Stimulated activated CD4-positive, alpha-beta T cell treated with anti-CD3 and anti-CD28 coated beads, TNF-alpha, amount 100 ng/mL, for 1 hour (primary cell): ENCODE data around the gene UBXN2A.
A peak's percentile ranks its signal among the peaks of the same experiment; 100 is the strongest.
"Not testable (repeated sequence)": the region's sequence is repeated elsewhere in the genome, so short reads cannot be mapped to it uniquely, and the experiment has no call there.

Experiments
- DNase-seq, 3 donors: peaks; one replicate each; pipeline ENCODE4 v3.0.0-alpha.2; 2020; ENCODE audit warnings: low read depth in 3 of 3, low spot score in 1 of 3

UBXN2A gene

GRCh38 chr2:24043133-24043532 lies 102.9 kb downstream of the UBXN2A start:
- DNase-seq, result not testable (repeated sequence)

- no peak for DNase-seq
These were observed 105.5 kb downstream of the UBXN2A start for GRCh38 chr2:24045511-24046508.

DNA sequence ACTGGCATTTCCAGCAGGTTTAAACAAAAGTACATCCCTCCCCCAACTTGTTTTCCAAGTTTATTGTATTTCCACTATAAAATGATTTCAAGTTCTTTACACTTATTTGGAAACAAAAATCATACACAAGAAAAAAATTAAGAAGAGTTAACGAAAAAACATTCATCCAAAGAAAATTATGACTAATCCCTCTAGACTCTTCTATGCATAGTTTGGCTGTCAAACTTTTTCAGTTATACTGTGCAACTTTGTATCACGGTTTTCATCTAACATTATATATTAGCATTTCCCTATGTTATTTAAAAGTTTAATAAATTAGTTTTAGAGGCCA lies 106.3 kb downstream of the UBXN2A start:
- no peak for DNase-seq

GRCh38 chr2:24046930-24047702 lies 106.9 kb downstream of the UBXN2A start, which contains the start of gene WDCP:
TSS of gene WDCP (minus strand) at chr2:24047391. CDS start at chr2:24039494, 7,897 bp downstream.
- DNase-seq, result peak; percentile 70 to 85 (median 82)

DNA sequence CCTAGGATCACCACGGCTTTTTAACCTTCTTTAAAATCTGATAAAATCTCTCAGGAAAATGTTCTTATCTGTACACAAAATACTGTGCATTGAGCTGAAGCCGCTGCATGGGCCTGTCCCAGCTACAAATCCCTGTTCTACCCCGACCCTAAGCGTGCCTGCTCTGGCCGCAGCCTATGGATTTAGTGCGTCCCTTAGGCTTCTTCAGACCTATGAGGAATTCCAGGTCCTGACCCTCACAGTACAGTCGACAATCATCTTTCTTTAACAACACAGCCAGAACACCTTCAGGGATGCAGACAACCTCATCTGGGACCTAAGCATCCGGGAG lies 107.4 kb downstream of the UBXN2A start:
- no peak for DNase-seq

DNA sequence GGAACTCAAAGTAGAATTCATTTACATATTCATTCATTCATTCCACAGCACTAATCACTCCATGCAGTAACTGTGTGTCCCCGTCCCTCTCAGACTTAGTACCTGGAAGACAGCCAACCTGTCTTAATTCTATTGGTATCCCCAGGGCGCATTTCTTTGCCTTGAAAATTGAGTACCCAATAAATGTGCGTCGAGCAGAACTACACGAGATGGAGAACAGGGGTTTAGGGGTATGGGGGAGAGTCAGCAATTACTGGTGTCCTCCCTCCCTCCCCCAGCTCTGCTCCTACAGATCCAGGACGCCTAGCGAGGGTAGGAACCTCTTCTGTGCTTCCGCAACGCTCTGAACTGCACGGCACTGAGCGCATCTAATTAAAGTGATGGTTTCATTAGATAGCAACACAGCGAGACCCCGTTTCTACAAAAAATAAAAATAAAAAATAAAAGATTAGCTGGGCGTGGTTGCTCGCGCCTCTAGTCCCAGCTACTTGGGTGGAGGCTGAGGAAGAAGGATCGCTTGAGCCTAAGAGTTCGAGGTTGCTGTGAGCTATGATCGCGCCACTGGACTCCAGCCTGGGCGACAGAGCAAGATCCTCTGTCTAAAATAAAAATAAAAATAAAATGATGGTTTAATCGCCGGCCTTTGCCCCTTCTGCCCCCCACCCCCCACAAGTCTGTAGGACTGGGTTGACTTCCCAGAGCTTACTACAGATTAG lies 108.7 kb downstream of the UBXN2A start:
- DNase-seq, result no peak

DNA sequence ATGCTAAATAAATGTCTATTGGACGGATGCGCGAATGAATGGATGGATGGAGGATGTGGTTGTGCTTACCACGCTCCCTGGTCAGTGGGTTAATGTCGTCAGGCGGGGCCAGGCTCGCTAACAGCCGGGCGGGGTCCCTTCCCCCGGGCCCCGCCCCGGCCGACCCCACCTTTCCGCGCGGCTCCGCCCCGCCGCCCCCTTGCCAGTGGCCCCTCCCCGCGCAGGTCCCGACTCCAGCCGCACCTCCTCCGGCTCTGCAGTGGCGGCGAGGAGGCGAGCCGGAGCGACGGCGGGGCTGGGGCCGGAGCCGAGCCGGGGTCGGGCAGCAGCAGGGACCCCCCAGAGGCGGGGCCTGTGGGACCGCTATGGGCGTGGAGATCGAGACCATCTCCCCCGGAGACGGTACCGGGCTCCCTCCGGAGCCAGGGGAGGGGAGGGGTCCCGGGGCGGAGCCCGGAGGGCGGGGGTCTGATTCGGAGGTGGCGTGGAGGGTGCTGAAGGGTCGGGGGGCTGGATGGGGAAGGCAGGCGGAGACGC lies 109.3 kb downstream of the UBXN2A start, which contains the start of gene FKBP1B:
Gene FKBP1B, plus strand, starts transcription at position 257 of the 537 bp plus-strand sequence. Its CDS starts 109 bp downstream, at position 366.
- peak in 2 of 3 donors; percentile 10 to 25 for DNase-seq

DNA sequence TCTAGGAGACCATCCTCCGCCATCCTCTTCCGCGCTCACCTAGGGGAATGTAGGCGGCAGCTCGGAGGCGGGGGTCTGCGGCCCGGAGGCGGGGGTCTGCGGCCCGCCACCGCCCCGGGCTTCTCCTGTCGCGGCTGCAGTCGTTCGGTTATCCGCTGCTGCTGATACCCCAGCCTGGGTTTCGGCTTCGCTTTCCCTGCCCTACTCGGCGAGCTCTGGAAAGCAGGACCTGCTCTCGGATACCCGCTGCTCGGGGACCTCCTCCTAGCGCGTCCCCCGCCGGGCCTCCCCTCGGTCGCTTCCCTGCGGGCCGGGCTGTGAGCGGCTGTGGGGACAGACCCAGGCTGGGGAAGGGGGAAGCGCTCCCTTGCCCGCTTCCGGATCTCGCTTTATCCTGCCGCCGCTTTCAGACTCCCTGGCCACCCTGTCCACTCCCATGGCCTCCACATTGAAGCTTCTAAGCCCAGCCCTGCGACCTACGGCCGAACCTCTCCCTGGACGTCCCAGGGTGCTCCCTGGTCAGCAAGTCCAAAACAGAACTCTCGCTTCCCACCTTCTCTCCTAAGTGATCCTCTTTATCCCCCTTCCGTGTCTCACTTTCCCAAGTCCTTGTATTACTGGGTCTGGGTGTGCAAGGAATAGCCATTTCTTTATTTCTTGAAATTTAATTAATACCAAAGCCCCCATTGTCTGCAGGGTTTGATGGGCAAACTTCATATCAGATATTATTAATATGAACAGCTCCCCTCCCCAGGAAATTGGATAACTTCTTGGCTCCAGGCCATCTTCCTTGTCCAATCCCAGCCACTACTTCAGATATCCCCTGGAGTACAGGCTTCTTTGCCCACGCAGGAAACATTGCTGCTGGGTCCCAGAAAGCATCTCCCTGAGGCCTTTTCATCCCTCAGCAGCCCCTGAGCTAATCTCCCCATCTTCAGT lies 110.0 kb downstream of the UBXN2A start:
- peak in 1 of 3 donors; percentile 1 for DNase-seq

GRCh38 chr2:24051833-24052232 lies 111.6 kb downstream of the UBXN2A start:
- DNase-seq, result no peak

GRCh38 chr2:24052951-24053350 lies 112.7 kb downstream of the UBXN2A start:
- DNase-seq, result no peak
